Spleen (tissue), 11 donors: Measurements from ENCODE around the gene COBLL1. TPM values are rescaled to one million over a fixed set of nuclear protein-coding genes. Genes with fewer than 3 reads are reported as not detected.

Source experiments
- DNase-seq: peaks from one replicate; pipeline ENCODE4 v3.0.0-alpha.2; 2020
- H3K27ac ChIP-seq, 8 donors: fragments of 200-600 bp; sonication (generic) in 7 of 8; 1 replicate in 4 of 8; 2 replicates in 4 of 8; pipeline versions ENCODE4 v1.5.0 to v1.8.0; 2016 to 2021; ENCODE audit warnings: inconsistent platforms in 4 of 8, mild to moderate bottlenecking in 4 of 8, moderate library complexity in 1 of 8
- H3K27me3 ChIP-seq, 7 donors: fragments of 200-600 bp; sonication (generic) in 6 of 7; replicated peaks in 1 of 7; 1 replicate in 4 of 7; 2 replicates in 3 of 7; pipeline versions ENCODE4 v1.5.0 to v1.8.0; 2016 to 2021; ENCODE audit warnings: inconsistent platforms in 3 of 7, mild to moderate bottlenecking in 1 of 7
- H3K36me3 ChIP-seq, 6 donors: fragments of 200-600 bp; sonication (generic) in 5 of 6; 1 replicate in 4 of 6; 2 replicates in 2 of 6; pipeline versions ENCODE4 v1.5.0 to v1.8.0; 2016 to 2021; ENCODE audit warnings: inconsistent platforms in 2 of 6
- H3K4me1 ChIP-seq, 6 donors: fragments of 200-600 bp; sonication (generic) in 5 of 6; 1 replicate in 3 of 6; 2 replicates in 3 of 6; pipeline versions ENCODE4 v1.5.0 to v1.8.0; 2016 to 2021; ENCODE audit warnings: inconsistent platforms in 3 of 6
- H3K4me3 ChIP-seq, 8 donors: fragments of 200-600 bp; sonication (generic) in 7 of 8; 1 replicate in 4 of 8; 2 replicates in 4 of 8; pipeline versions ENCODE4 v1.5.0 to v1.8.0; 2016 to 2021; ENCODE audit warnings: inconsistent platforms in 4 of 8, mild to moderate bottlenecking in 4 of 8, moderate library complexity in 2 of 8
- H3K9me3 ChIP-seq, 8 donors: fragments of 200-600 bp; sonication (generic) in 7 of 8; 1 replicate in 4 of 8; 2 replicates in 4 of 8; pipeline versions ENCODE4 v1.5.0 to v1.8.0; 2016 to 2021; ENCODE audit warnings: inconsistent platforms in 4 of 8
- CTCF ChIP-seq, 11 experiments: fragments of 200-600 bp in 7 of 11; fragments of 450-650 bp in 4 of 11; sonication (generic) in 4 of 11; IDR thresholded peaks in 8 of 11; conservative IDR thresholded peaks in 3 of 11; 1 replicate in 7 of 11; 2 replicates in 4 of 11; pipeline versions ENCODE4 v1.4.0 to v1.8.0; 2016 to 2021; ENCODE audit warnings: antibody characterized with exemption in 11 of 11, inconsistent platforms in 4 of 11, mild to moderate bottlenecking in 1 of 11
- POLR2A ChIP-seq, 3 donors: fragments of 450-650 bp; IDR thresholded peaks; one replicate each; pipeline ENCODE4 v1.5.1; 2017; ENCODE audit warnings: antibody characterized with exemption in 3 of 3, mild to moderate bottlenecking in 1 of 3
- POLR2AphosphoS5 ChIP-seq, 3 donors: sonication (generic); formaldehyde crosslinking; IDR thresholded peaks; one replicate each; pipeline ENCODE4 v1.5.1; 2017; ENCODE audit warnings: antibody characterized with exemption in 3 of 3
- WGBS, 5 donors: extraction: QIAGEN DNeasy Blood & Tissue Kit in 3 of 5; methylation state at CpG; one replicate each; pipeline versions ENCODE4 v1.1.5 to v1.1.7; 2013 to 2018; 5-methylcytosine and 5-hydroxymethylcytosine counted together
- intact Hi-C: fragments of 100-400 bp; cut with DNase I; formaldehyde crosslinking; loops from one replicate; pipeline ENCODE4 v1.15.0; 2023; ENCODE audit warnings: low total_unique reads
- polyA plus RNA-seq, 3 donors: library from polyadenylated mRNA; stranded (reverse); fragments of 200-250 nt; gene quantifications; one replicate each; pipeline ENCODE4 v1.2.1, GENCODE V29; 2013
- total RNA-seq, 7 donors: library from RNA; depleted of rRNA in 3 of 7; stranded (reverse); fragments of >200 nt in 3 of 7; fragmentation: NEBNext Ultra II Directional in 4 of 7; extraction: Animal tissue kit (Norgen Biotek cat#: 25700) in 4 of 7; gene quantifications; one replicate each; pipeline versions ENCODE4 v1.1.0 to v1.2.1, GENCODE V29; 2016 to 2021
- donor health status: healthy with polysubstance abuse.
- donor health status: DM: no; HTN: no; CAD: no; lungs with moderate emphysema.
- donor health status: DM: no; HTN: no; CAD: no.
- donor health status: Bipolar disorder and iron deficiency.
- donor health status: healthy.
- donor health status: DM: no; HTN: no; CAD: no.
- donor health status: DM: yes; HTN: yes; CAD: no.

The COBLL1 gene
- total and polyA plus RNA-seq, 10 donors: 6.4 to 86.8 (median 49.9) TPM

GRCh38 chr2:164813535-164813934 lies 28.1 kb downstream of the COBLL1 start:
- H3K27ac ChIP-seq: no peak overlapping the region
- H3K9me3 ChIP-seq: no peaks in the 10 kb centered on the region
- intact Hi-C loops: no loop called here
- no peak overlapping the region for H3K4me3 ChIP-seq
- no peaks in the 10 kb centered on the region for H3K27me3 ChIP-seq
- H3K4me1 ChIP-seq: peaks cover 0 to 22% (median 0%) of the 10 kb centered on the region in 6 donors
- no peak for DNase-seq
- H3K36me3 ChIP-seq: no peaks in the 10 kb centered on the region
- TF ChIP-seq POLR2A (IDR thresholded peaks at IDR 0.05) (no peak), CTCF (IDR thresholded peaks at IDR 0.05 in 8 of 11, conservative IDR thresholded peaks at IDR 0.05 in 3 of 11) (no peak), POLR2AphosphoS5 (IDR thresholded peaks at IDR 0.05) (no peak)

- no peak for DNase-seq
- Histone ChIP-seq H3K9me3 (no peaks in the 10 kb centered on the region), H3K36me3 (no peaks in the 10 kb centered on the region), H3K4me1 (peaks cover 0 to 24% (median 0%) of the 10 kb centered on the region in 6 donors), H3K27me3 (no peaks in the 10 kb centered on the region), H3K4me3 (no peak overlapping the region), H3K27ac (no peak overlapping the region)
- WGBS, 5 donors: 92 to 98% (median 95%) methylated on average over 1 of the region's 1 CpG
- no peak for TF ChIP-seq CTCF (IDR thresholded peaks at IDR 0.05 in 8 of 11, conservative IDR thresholded peaks at IDR 0.05 in 3 of 11)
- no peak for TF ChIP-seq POLR2A (IDR thresholded peaks at IDR 0.05)
- TF ChIP-seq POLR2AphosphoS5 (IDR thresholded peaks at IDR 0.05): no peak
- intact Hi-C loops: no loop called here
These were observed 29.2 kb downstream of the COBLL1 start for GRCh38 chr2:164812378-164812777.

DNA sequence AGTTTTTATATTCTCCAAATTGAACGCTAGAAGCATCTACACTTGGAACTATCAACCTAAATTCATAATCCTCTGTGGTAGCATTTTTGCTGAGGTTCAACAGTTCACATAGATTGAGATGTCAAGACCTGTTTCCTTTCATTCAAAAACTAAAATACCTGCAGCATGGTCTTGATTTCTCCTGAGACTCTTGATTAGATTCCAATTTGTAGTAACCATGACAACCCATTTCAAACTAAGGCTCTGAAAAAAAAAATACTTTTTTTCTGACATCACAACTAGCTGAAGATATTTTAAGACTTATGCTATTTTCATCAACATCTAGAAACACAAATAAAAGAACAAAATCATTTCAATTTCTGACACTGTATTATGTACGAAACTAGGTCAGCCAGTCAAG lies 29.8 kb downstream of the COBLL1 start:
- Histone ChIP-seq H3K9me3 (no peaks in the 10 kb centered on the region), H3K27ac (no peak overlapping the region), H3K4me3 (no peak overlapping the region), H3K4me1 (peaks cover 0 to 24% (median 0%) of the 10 kb centered on the region in 6 donors), H3K27me3 (no peaks in the 10 kb centered on the region), H3K36me3 (no peaks in the 10 kb centered on the region)
- 90 to 94% (median 91%) methylated on average over 2 of the region's 2 CpGs for WGBS, 5 donors
- intact Hi-C loops: no loop called here
- DNase-seq: no peak
- no peak for TF ChIP-seq CTCF (IDR thresholded peaks at IDR 0.05 in 8 of 11, conservative IDR thresholded peaks at IDR 0.05 in 3 of 11)
- no peak for TF ChIP-seq POLR2AphosphoS5 (IDR thresholded peaks at IDR 0.05)
- TF ChIP-seq POLR2A (IDR thresholded peaks at IDR 0.05): no peak

- H3K4me3 ChIP-seq: no peak overlapping the region
- no peak for TF ChIP-seq POLR2A (IDR thresholded peaks at IDR 0.05)
- no peak for TF ChIP-seq POLR2AphosphoS5 (IDR thresholded peaks at IDR 0.05)
- no peak for TF ChIP-seq CTCF (IDR thresholded peaks at IDR 0.05 in 8 of 11, conservative IDR thresholded peaks at IDR 0.05 in 3 of 11)
- H3K27me3 ChIP-seq: no peaks in the 10 kb centered on the region
- peaks cover 0 to 20% (median 0%) of the 10 kb centered on the region in 6 donors for H3K4me1 ChIP-seq
- intact Hi-C loops: no loop called here
- H3K9me3 ChIP-seq: no peaks in the 10 kb centered on the region
- H3K27ac ChIP-seq: no peak overlapping the region
- no peak for DNase-seq
- H3K36me3 ChIP-seq: no peaks in the 10 kb centered on the region
These were observed 30.8 kb downstream of the COBLL1 start for GRCh38 chr2:164810843-164811242.
